ENCODE data around the gene C2CD2.

The C2CD2 gene

DNA sequence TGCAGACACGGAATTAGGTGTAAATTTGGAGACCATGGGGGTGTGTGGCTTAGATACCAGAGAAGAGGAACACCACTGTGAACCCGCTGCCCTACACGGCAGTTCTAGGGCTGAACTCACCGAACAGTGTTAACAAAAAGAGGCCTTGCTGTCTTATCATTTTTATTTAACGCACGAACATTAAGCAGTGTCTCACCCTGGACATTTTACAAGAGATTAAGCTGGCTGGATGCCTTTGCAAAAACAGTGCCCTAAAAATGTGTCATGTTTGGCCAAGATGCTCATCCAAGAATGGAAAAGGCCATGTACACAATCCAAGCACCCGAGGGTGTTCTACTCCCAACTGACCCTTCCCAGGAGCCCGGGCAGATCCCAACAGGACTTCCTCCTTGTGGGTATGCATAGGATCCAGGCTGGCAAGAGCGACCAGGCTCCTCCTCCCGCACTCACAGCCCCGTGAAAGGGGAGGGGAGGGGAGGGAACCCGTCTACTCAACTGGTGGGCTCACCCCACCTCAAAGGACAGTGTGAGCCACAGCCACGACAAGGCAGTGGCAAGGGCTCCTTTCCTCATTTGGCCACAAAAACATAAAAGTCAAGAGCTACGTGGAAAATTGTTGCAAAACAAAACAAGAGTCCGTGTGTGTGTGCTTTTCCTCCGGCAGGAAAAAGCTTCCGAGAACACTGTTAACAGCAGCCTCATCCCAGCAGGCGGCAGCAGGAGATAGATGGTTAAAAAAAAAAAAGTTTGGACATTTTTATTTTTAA, 20.3 kb downstream of the C2CD2 start:
- no peak for DNase-seq (ENCODE audit: low read depth, low spot score)

DNA sequence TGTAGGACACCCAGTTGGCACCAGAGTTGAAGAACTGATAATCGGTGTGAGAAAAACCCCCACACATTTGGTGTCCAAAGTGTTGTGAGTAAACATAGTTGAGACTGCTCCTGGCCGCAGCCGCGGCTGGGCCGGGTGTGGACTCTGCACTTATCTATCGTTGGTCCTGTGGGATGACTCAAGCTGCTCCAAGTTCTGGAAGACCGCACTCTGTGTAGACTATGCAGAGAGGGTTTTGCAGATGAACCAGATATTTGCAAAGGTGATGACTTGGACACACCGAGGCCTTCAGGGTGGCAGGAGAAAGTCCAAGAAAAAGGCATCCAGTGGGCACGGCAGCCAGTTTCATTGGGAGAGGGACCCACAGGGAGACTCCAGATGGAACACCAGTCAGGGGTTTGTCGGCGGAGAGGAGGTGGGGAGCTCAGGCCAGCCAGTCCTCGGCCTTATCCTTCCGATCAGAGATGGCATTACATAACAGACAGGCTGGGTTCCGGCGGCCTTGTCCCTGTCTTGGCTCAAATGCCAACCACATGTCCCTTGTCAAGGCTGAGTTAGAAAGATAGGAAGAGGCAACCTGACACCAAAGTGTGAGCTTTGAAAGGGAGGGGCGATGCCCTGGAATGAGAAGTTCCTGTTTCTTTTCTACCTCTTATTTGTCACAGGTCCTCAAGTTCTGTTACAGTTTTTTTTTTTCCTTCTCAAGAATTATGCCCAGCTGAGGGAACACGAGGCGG, 21.1 kb downstream of the C2CD2 start:
- DNase-seq (ENCODE audit: low read depth, low spot score): no peak

DNA sequence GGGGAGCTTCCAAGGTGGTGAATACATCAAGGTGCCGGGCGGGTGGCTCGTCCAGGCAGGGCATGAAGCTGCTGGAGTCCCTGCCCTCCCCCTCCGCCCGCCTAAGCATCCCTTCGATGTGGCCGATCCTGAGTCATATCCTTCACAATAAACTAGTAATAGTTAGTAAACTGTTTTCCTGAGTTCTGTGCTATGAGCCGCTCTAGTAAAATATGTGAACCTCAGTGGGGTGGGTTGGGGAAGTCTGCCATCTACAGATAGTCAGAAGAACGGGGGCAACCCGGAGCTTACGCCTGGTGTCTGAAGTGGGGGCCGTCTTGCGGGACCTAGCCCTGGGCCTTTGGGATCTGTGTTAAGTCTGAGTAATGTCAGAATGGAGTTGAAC, 21.6 kb downstream of the C2CD2 start:
- no peak for DNase-seq (ENCODE audit: low read depth, low spot score)

DNA sequence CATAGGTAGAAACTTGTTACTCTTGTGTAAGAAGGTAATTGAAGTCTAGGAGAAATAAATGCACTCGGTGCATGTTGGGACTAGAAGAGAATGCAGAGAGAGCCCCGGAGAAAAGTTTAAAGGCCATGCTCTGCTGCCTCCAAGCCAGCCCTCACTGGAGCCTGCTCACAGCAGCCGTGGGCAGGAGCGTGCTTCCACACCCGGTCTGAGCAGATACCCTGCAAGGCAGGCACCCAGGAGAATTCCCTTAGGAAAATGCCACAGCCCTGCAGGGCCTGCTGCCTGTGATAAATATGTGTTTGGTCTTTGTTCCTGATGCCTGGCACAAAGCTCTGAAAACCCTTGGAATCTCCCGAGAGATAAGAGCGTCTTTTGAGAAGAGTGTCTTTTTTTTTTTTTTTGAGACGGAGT, 22.8 kb downstream of the C2CD2 start:
- no peak for DNase-seq (ENCODE audit: low read depth, low spot score)

DNA sequence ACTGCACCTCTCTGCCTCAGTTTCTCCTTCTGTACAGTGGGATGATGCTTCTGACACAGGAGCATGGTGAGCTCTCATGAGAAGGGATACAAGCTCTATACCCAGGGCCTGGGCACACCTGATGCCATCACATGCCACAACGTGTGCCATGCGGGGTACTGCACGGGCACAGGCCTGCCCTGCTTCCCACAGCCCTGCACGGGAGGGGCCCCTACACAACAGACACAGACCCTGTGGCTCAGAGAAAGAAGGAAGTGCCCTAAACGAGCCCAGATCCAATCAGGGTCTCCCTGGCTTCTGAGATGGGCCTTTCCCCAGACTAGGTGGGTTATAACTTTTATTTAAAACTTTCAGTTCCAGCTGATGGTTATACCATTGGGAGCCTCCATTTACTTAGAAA, 24.6 kb downstream of the C2CD2 start:
- no peak for DNase-seq (ENCODE audit: low read depth, low spot score)

DNA sequence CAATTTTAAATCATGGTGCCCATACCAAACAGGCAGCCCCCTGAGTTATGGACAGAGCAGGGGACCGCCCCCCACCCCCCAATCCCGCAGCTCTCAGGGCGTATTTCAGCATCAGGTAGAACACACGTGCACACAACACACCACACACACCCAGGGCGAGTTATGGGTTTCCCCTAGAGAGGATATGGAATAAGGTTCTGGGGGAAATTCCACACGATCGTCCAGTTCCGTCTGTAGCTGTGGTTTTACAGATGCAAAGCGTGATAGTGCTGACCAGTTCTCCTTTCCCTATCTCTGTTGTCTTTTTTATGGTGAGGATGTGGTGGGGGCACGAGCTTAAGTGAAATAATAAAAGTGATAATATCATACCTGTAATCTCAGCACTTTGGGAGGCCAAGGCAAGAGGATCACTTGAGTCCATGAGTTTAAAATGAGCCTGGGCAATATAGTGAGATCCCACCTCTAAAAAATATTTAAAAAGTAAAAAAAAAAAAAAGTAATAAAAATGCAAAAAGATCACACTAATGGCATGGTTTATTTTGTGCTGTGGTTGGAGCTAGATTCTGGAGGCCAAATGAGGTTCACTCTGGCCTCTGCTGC, 25.1 kb downstream of the C2CD2 start:
- DNase-seq (ENCODE audit: low read depth, low spot score): no peak

DNA sequence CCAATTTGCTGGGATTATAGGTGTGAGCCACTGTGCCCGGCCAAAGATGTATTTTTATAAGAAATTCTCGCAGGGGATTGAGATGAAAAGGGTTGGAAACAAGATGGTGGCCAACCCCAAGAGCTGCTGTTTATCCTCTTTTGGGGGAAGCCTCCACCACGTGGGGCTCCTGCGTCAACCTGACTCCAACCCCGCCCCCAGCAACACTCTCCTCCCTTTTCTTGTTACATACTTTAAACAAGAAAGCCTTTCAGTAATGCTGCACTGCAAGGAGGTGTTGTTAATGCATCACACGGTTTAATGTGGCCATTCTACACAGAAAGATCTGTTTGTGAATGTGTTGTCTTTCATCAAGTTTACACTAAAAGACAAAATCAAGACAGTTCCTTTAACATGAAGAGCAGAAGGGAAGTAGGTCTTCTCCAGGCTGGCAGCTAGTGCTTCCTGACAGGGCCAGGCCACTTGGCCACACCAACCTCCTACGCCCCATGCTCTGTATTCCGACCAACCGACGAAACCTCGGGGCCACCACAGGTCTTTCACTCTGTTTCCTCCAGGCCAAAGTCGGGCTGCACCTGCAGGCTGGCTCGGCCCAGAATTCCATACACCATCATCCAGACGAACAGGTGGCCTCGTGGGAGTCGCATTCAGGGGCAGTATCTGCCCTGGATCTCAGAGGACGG, 25.9 kb downstream of the C2CD2 start:
- DNase-seq (ENCODE audit: low read depth, low spot score): no peak

DNA sequence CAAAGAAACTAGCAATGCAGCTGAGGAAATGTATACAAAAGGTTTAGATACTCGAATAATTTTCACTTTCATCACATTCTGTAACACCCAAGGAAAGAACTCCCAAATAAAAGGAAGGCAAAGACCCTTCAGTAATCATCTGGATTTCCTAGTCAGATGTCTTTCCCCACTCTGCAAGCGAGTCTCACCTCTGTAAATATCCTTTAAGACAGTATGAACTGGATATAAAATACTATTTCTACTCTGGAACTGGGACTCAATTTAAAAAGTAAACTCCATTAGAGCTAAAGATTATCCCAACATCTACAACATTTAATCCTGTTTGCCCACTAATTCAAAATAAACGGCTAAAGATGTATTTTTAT, 27.0 kb downstream of the C2CD2 start:
- no peak for DNase-seq (ENCODE audit: low read depth, low spot score)

DNA sequence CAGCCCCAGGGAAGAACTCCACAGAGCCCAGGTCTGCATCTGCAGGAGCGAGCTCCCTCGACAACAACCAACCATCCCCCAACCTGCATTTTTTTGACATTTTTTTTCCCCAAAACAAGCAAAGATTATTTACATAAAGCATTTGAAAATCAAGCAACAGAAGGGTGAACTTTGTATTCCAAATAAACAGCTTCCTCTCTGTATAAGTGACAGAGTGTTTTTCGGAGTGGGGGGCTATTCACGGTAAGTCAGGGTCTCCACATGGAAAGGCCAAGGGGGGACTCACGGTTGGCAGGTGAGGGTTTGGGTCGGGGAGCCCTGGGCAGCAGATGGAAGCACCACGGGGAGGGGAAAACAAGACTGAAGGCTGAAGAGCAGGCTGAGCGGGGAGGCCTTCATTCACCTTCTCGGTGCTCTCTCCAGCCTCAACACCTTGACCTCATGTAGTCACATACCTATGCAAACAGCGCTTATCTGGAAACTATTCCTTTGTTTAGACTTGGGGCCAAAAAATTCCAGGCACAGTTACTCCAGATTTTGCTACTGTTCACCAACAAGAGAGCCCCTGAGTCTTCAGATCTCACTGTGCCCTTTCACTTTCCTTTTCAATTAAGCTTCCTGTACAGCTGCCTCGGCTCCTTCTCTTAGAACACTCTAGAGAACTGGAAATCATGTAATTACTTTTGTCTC, 27.6 kb downstream of the C2CD2 start:
- no peak for DNase-seq (ENCODE audit: low read depth, low spot score)

DNA sequence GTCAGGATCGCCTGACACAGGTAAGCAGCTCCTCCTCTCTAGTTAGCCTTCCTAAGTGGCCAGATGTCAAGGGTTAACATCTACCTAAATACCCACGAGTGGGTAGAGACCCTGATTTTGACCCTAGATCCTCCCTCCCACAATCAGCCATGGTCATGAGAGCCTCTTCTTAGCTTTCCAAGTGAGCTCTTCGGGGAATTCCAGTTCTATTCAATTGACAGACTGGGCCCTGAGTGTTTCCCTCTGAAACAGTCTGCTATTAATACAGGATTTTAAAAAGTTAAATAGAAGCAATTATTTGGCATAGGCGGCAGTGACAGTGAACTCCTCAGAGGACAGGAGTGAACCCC, 28.1 kb downstream of the C2CD2 start:
- no peak for DNase-seq (ENCODE audit: low read depth, low spot score)

DNA sequence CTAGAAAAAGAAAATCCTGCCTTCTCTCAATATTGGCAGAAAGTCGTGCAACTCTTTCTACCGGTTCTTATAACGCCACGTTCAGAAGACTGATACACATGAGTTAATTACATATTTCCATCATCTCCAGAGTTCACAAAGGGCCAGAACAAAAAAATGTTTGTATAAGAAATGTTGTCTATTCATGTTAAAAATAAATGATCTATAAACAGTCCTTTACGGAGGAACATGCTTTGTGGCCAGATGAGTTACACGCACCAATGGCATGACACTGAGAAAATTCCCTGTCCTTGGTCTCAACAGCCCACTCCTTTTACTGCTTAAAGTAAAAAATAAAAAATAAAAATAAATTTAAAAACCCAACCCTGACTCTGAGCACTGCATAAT, 29.5 kb downstream of the C2CD2 start:
- DNase-seq (ENCODE audit: low read depth, low spot score): no peak

DNA sequence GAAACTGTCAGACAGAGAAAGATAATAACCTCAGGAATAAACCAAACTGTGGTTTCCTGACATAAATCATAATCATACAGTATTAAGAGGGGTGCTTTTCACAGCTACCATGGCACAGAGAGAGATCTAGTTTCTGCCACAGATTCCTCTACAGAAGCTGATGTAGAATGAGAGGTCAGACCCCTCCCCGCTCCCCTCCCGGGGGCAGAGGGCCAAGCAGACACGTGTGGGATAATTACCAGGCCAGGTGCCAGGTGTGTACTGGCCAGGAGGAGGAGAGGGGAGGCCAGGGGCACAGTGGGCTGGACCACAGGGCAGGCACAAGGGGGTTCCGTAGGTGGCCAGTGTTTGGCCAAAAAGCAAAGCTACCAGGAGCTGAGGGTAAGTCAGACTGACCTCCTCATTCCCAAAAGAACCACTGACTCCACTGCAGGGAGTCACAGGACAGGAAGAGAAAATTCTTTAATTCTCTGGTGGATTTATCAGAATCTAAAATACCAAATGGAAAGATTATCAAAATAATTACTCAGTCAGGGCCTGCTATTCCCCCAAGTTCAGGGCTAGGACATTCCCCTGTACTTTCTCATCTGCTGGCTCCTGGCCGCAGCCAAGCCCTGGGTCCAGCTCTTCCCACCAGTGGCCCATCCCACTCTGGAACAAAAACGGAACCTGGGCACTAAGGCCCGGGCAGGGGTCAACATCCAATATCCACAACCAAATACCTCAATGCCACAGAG, 30.0 kb downstream of the C2CD2 start:
- DNase-seq (ENCODE audit: low read depth, low spot score): no peak

DNA sequence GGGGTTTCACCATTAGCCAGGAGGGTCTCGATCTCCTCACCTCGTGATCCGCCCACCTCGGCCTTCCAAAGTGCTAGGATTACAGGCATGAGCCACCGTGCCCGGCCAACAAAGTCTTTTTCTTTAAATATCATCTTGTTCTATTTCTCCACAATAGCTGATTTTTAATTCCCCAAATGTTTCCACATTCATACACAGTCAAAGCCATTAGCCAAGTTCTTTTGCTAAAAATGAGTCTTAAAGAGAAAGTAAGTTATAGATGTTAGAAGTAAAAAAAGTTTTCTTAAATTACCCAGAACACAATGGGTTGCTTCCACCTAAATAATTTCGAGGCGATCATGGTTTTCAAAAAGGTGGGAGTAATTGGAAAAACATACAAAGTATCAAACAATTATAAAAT, 30.6 kb downstream of the C2CD2 start:
- DNase-seq (ENCODE audit: low read depth, low spot score): no peak

DNA sequence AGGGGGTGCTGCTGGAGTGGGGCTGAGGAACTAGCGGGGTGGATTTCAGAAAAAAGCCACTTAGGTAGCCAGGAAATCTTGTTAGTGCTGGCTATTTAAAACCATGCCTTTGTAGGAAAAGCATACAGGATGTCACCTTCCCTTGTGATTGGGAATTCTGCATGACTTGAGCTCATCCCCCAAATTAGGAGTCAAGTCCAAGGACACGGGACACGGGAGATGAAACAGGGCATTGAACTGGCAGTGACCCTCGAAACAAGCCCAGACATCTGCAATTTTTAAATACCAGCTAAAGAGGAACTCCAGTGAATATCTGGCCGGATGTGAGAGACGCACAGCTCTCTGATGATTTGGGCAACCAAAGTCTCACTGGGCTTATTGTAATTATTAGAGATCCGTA, 32.8 kb downstream of the C2CD2 start:
- no peak for DNase-seq (ENCODE audit: low read depth, low spot score)

DNA sequence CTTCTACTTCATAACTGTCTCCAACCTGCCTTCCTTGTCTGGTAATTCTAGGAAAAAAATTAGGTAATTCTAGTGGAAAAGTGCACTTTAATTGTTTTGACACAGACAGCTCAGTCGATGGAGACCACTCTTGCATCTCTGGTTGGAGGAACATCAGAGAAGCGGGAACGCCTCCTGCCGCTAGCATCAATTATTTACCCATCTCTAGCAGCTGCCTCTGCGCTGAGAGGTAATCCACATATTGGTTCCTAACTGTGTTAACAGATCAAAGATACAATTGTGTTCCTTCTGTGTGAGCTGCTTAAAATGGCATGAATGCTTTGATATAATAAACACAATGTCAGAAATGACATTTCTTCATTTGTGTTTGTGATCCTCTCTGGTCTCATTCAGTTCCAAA, 33.3 kb downstream of the C2CD2 start:
- no peak for DNase-seq (ENCODE audit: low read depth, low spot score)

DNA sequence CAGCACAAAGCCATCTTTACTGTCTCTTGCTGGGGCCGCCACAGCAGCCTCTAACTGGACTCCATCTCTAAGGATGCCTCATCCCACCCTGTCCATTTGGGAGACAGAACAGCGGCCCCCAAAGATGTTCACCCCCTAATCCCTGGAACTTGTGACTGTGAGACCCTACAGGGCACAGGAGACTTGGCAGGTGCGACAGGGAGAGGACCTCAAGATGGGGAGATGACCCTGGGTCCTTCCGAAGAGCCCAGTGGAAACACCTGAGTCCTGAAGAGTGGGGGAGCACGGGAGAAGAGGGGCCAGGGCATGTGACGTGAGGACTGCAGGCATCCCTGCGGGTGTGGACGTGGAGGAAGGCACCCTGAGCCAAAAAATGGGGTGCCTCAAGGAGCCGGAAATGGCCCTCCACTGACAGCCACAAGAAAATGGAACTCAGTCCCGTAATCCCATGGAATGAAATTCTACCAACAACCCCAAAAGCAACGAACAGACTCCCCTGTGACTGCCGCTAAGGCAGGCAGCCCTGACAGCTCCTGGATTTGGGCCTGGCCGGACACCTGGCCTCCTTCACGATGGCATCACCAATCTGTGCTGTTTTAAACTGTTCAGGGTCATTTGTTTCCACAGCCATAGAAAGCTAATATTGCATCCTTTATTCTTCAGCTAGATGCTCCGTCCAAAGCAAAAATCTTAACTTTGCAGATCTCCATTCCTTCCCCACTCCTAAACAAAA, 34.0 kb downstream of the C2CD2 start:
- DNase-seq (ENCODE audit: low read depth, low spot score): no peak

DNA sequence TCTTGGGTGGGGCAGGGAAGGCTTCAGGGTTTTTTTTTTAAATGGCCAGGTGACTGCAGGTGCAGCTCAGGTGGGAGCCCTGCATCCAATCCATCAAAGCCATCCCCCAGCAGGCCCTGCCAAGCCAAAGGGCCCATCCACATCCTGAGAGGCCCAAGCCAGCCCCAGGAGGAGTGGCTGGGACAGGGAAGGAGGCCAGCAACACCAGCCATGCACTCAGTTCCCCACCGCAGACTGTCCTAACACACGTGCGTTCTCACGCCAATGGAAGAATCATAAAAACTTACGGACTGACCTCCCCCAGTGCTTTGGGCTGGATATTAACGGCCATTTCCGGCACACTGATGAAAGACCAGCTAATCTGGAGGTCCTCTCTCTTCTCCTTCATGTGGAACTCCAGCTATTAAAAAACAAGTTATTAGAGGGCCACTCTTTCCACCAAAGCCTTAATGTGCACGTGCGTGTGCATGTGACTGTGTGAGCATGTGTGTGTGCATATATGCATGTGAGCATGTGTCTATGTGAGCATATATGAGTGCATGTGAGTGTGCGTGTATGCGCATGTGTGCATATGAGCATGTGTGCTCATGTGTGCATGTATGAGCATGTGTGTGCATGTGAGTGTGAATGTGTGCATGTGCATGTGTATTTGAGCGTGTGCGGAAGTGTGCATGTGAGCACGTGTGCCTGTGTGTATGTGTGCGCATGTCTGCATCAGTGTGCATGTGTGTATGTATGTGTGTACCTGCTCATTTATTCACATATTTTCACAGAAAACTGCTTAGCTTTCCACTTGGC, 35.1 kb downstream of the C2CD2 start:
- DNase-seq (ENCODE audit: low read depth, low spot score): no peak

DNA sequence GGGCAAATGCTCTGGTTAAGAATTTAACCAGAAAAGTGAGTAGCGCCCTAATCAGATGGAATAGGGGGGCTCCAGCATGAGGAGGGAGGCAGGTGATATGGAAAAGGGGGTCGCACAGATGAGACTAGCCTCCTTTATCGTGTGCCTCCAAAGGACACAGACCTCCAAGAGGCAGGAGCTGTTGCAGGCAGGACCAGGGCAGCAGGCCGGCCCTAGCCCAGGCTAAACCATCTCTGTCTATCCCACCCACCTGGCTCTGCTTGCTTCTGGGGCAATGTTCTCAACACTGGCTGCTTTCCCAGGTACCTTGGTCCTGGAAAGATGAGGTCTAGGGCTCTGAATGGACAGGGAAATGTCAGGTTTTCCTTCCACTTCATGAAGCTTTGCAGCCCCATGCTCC, 36.3 kb downstream of the C2CD2 start:
- no peak for DNase-seq (ENCODE audit: low read depth, low spot score)

DNA sequence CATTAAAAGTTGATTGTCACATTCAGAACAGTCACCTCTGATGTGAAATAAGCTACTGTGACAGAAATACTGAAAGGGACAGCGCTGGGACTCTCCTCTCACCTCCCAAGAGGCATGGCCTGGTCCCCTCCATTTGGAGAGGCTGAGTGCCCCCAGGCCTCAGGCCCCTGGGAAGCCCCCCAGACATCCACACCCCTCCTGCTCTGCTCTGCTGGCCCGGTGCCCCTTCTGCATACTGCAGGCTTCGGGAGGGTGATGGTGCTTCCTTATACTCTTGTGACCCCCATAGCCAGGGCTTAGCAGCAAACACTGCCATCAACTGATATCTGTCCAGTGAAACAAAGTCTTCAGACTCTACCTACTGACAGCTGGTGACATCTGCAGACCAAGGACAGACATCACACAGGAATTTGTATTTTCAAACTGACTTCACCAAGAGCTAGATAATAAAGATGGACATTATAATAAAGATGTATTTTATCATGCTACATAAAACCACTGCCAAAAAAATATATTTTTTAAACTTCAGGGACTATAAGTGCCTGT, 36.9 kb downstream of the C2CD2 start:
- DNase-seq (ENCODE audit: low read depth, low spot score): no peak

DNA sequence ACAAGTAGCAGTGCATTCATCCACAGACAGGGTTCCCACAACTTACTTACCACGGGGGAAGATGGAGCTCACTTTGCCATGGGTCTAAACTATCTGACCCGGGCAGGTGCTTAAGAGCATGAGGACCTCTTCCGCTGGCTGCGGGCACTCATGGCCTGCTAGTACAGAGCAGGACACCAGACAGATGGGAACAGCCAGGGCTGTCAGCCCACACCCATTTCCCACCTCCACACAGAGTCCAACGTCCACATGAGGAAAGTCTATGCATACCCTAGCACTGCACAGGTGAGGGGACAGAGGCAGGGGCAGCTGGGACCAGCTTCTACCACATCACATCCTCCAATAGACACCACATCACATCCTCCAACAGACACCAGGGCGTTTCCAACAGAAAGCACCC, 38.9 kb downstream of the C2CD2 start:
- no peak for DNase-seq (ENCODE audit: low read depth, low spot score)

All from activated naive CD8-positive, alpha-beta T cell treated with anti-CD3 and anti-CD28 coated beads, Interleukin-2, amount 50 U/mL, for 16 hours (primary cell).